ENCODE results near the gene PERP. TPM values are rescaled to one million over a fixed set of nuclear protein-coding genes. Genes with fewer than 3 reads are reported as not detected.

PERP gene
- polyA plus RNA-seq, 3 donors, result not detected

- peak overlapping the region in 2 of 3 experiments; percentile 7 to 70 for H3K4me3 ChIP-seq (replicated peaks in 1 of 3; ENCODE audit: low read depth in 2 of 3, low read length in 3 of 3)
- no peak for DNase-seq
- peak overlapping the region; percentile 83 for H2AFZ ChIP-seq (ENCODE audit: insufficient read depth, low read depth, low read length, poor library complexity, severe bottlenecking)
- H3K9ac ChIP-seq (ENCODE audit: insufficient read depth, low read length, poor library complexity, severe bottlenecking), result peak overlapping the region; percentile 47
- intact Hi-C loops (cut with micrococcal nuclease), result loop anchor here (10.0 kb wide), 3 partner anchors 92 to 442 kb away; no protein-coding TSS in a partner anchor
- 4% methylated on average over 10 of the region's 17 CpGs for WGBS (ENCODE audit: insufficient coverage)
- H3K36me3 ChIP-seq (replicated peaks in 1 of 2; ENCODE audit: control insufficient read depth in 1 of 2, insufficient read depth in 2 of 2, low read length in 2 of 2), result no peaks in the 10 kb centered on the region
- H3K27me3 ChIP-seq (ENCODE audit: control insufficient read depth in 2 of 2, insufficient read depth in 2 of 2, low read length in 2 of 2), result peaks cover 50 to 58% of the 10 kb centered on the region in 2 donors
- H3K4me1 ChIP-seq (ENCODE audit: control insufficient read depth in 1 of 2, insufficient read depth in 2 of 2, low read length in 2 of 2), result peaks cover 10 to 16% of the 10 kb centered on the region in 2 donors
- H3K4me1 Mint-ChIP-seq, result peaks cover 20% of the 10 kb centered on the region
- TF ChIP-seq CTCF (IDR thresholded peaks at IDR 0.05), result no peak
- H3K9me3 ChIP-seq (replicated peaks in 1 of 2; ENCODE audit: control insufficient read depth in 1 of 2, insufficient read depth in 1 of 2, low read length in 2 of 2), result peaks cover 0 to 7% of the 10 kb centered on the region in 2 donors
- peaks cover 60 to 76% (median 66%) of the 10 kb centered on the region in 3 donors for H3K27me3 Mint-ChIP-seq (ENCODE audit: low read depth in 3 of 3)
- H3K27ac Mint-ChIP-seq, result no peak overlapping the region
- H4K20me1 ChIP-seq (ENCODE audit: insufficient read depth, low read length), result no peaks in the 10 kb centered on the region
- no peak overlapping the region for H3K27ac ChIP-seq (ENCODE audit: low read depth in 1 of 2, low read length in 2 of 2)
- H3K79me2 ChIP-seq (ENCODE audit: insufficient read depth, low read length), result no peaks in the 10 kb centered on the region
- peak overlapping the region; percentile 78 for H3K4me2 ChIP-seq (replicated peaks; ENCODE audit: extremely low read depth, low read length, poor library complexity, severe bottlenecking)
- peaks cover 0 to 16% (median 3%) of the 10 kb centered on the region in 7 donors for H3K9me3 Mint-ChIP-seq
- peak overlapping the region; percentile 76 to 93 for H3K4me3 Mint-ChIP-seq
- H3K36me3 Mint-ChIP-seq, result peaks cover 2 to 4% of the 10 kb centered on the region in 2 donors
These were observed 548 bp downstream of the PERP start for GRCh38 chr6:138106665-138107077.

- no peak overlapping the region for H2AFZ ChIP-seq (ENCODE audit: insufficient read depth, low read depth, low read length, poor library complexity, severe bottlenecking)
- H3K4me3 Mint-ChIP-seq, result peak overlapping the region in 1 of 2 donors; percentile 93
- H3K4me1 ChIP-seq (ENCODE audit: control insufficient read depth in 1 of 2, insufficient read depth in 2 of 2, low read length in 2 of 2), result peaks cover 10 to 16% of the 10 kb centered on the region in 2 donors
- H3K27ac ChIP-seq (ENCODE audit: low read depth in 1 of 2, low read length in 2 of 2), result no peak overlapping the region
- peaks cover 0 to 16% (median 3%) of the 10 kb centered on the region in 7 donors for H3K9me3 Mint-ChIP-seq
- no peak overlapping the region for H3K4me3 ChIP-seq (replicated peaks in 1 of 3; ENCODE audit: low read depth in 2 of 3, low read length in 3 of 3)
- TF ChIP-seq CTCF (IDR thresholded peaks at IDR 0.05), result no peak
- peaks cover 2 to 4% of the 10 kb centered on the region in 2 donors for H3K36me3 Mint-ChIP-seq
- no peaks in the 10 kb centered on the region for H3K79me2 ChIP-seq (ENCODE audit: insufficient read depth, low read length)
- H3K27ac Mint-ChIP-seq, result no peak overlapping the region
- H3K36me3 ChIP-seq (replicated peaks in 1 of 2; ENCODE audit: control insufficient read depth in 1 of 2, insufficient read depth in 2 of 2, low read length in 2 of 2), result no peaks in the 10 kb centered on the region
- no peak for DNase-seq
- no peak overlapping the region for H3K4me2 ChIP-seq (replicated peaks; ENCODE audit: extremely low read depth, low read length, poor library complexity, severe bottlenecking)
- peaks cover 50 to 58% of the 10 kb centered on the region in 2 donors for H3K27me3 ChIP-seq (ENCODE audit: control insufficient read depth in 2 of 2, insufficient read depth in 2 of 2, low read length in 2 of 2)
- H3K9me3 ChIP-seq (replicated peaks in 1 of 2; ENCODE audit: control insufficient read depth in 1 of 2, insufficient read depth in 1 of 2, low read length in 2 of 2), result peaks cover 0 to 7% of the 10 kb centered on the region in 2 donors
- H4K20me1 ChIP-seq (ENCODE audit: insufficient read depth, low read length), result no peaks in the 10 kb centered on the region
- H3K9ac ChIP-seq (ENCODE audit: insufficient read depth, low read length, poor library complexity, severe bottlenecking), result no peak overlapping the region
- intact Hi-C loops (cut with micrococcal nuclease), result loop anchor here (10.0 kb wide), 3 partner anchors 91 to 441 kb away; no protein-coding TSS in a partner anchor
- peaks cover 20% of the 10 kb centered on the region for H3K4me1 Mint-ChIP-seq
- peaks cover 58 to 72% (median 64%) of the 10 kb centered on the region in 3 donors for H3K27me3 Mint-ChIP-seq (ENCODE audit: low read depth in 3 of 3)
- 50% methylated on average over 2 of the region's 10 CpGs for WGBS (ENCODE audit: insufficient coverage)
These were observed 1.1 kb downstream of the PERP start for GRCh38 chr6:138105880-138106664.

Measured in CD14-positive monocyte (primary cell).